ENCODE measurements around the gene PRDM10.
"Not testable (repeated sequence)": the region's sequence is repeated elsewhere in the genome, so short reads cannot be mapped to it uniquely, and the experiment has no call there.

The PRDM10 gene

GRCh38 chr11:129910360-129910759 is 92.3 kb downstream of the PRDM10 start:
- TF ChIP-seq GATA1 (IDR thresholded peaks at IDR 0.05; ENCODE audit: low read depth, low read length) (no peak), POLR2A (IDR thresholded peaks at IDR 0.05; ENCODE audit: low read length) (no peak)
- no peak for DNase-seq

DNA sequence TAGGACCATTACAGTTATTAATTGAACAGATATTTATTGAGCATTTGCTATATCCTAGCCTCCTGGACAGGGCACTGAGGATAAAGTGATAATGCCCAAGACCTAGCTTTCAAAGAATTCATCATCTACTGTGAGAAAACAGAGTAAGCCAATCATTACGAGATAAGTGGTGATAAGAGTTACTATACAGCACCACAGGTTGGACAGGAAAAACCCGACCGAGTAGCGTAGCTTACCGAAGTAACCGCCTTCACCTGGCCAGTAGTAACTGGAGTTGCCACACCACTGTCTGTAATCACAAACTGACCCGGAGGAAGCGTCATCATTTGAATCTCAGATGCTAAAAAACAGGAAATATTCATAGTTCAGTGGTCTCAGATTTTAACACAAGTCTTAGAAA is 97.2 kb downstream of the PRDM10 start:
- no peak for TF ChIP-seq POLR2A (IDR thresholded peaks at IDR 0.05; ENCODE audit: low read length)
- no peak for TF ChIP-seq GATA1 (IDR thresholded peaks at IDR 0.05; ENCODE audit: low read depth, low read length)
- DNase-seq = no peak

DNA sequence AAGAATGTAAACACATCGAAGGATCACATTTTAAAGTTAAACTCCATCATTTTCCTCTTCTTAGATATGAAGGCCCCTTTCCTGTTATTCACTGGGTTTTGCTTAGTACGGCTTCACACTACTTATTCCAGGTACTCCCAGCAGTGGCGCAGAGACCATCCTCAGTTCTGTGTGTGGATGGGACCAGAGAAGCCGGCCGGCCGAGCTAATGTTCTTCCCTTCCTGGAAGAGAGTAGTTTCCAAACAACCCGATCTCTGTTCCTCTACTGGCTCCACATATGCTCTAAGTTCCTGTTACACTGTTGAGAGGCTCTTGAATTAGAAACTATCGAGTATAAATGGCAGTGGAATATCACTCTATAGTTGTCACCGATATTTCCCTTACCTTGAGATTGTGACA is 106.6 kb downstream of the PRDM10 start:
- peak in 1 of 2 experiments; percentile 41 for DNase-seq
- no peak for TF ChIP-seq POLR2A (IDR thresholded peaks at IDR 0.05; ENCODE audit: low read length)
- TF ChIP-seq GATA1 (IDR thresholded peaks at IDR 0.05; ENCODE audit: low read depth, low read length) = no peak

DNA sequence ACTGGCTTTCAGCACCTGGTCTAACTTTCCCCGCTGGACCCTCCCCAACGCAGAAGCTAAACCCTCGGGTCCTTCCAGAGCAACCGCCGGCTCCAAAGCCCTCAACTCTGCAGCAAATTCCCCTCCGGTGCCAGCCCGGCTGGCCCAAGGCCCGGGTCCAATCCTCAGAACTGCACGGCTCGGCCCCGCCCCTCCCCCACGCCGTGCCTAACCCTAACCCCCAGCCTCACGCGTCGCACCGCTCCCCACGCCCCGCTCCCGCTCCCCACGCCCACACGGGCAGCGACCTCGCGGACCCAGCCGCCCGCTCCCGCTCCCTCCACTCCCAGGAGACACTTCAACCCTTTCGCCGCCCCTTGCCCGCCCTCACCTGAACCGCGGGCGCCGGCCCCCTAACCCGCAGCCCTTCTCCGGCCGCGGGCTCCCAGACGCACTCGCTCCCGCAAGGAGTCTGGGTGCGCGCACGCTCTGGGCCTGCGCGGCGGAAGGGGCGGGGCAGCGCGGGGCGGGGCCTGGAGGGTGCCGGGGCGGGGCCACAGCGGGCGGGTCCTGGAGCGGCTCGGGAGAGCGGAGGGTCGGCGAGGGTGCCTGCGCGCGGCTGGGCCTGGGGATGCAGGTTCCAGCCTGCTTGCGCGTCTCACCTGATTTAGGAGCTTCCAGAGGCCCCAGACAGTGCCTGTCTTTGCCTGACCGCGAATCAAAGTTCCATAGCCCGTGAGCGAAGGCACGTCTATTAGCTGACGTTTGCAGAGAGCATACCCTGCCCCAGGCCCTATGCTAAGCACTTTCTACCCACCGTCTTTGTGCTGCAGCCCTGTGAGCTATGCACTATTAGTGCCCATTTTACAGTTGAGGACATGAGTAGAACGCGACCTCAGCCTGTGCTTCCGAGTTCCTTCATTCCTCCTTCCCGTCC is 107.3 kb downstream of the PRDM10 start, which contains the start of gene NFRKB:
Gene NFRKB, minus strand, starts transcription at position 453 of the 916 bp plus-strand sequence. CDS start 2,729 bp downstream, outside the sequence.
- TF ChIP-seq GATA1 (IDR thresholded peaks at IDR 0.05; ENCODE audit: low read depth, low read length) (no peak), POLR2A (IDR thresholded peaks at IDR 0.05; ENCODE audit: low read length) (peak; percentile 27)
- DNase-seq = peak; percentile 88 to 92

DNA sequence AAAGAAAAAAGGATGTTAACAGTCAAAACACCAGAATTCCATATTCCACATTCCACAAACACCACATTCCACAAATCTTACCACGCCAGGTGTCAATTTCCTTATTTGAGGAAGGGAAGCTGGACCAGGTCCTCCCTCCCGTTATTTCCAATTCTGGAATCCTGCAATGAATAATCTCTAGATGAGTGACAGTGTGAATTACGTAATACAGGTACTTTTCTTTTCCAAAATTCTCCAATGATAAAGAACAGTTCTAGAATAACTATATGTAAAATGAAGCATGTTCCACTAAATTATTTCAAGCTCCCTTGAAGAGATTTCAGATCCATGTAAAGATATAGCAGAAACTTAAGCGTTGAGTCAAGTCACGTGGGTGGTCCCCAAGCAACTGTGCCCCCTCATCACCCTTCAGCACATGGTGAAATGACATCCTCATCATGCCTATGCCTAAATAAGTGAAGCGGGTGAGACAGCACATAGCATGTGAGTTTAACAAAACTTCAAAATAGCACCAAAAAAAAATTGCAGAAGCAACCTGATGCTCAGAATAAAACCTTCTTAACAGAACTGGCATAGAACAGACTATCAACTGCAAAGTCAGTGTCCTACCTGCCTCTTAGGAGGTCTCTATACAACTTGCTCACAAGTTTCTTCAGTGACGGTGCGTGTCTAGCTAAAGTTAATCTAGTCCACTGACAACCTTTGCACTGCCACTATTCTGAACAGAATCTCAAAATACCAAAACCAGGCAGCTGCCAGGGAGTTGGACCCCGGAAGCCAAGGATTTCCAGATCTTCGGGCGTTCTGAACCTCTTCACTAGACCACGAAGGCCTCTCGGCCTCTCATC is 108.1 kb downstream of the PRDM10 start:
- DNase-seq = peak; percentile 55 to 58
- TF ChIP-seq GATA1 (IDR thresholded peaks at IDR 0.05; ENCODE audit: low read depth, low read length) = no peak
- TF ChIP-seq POLR2A (IDR thresholded peaks at IDR 0.05; ENCODE audit: low read length) = no peak

DNA sequence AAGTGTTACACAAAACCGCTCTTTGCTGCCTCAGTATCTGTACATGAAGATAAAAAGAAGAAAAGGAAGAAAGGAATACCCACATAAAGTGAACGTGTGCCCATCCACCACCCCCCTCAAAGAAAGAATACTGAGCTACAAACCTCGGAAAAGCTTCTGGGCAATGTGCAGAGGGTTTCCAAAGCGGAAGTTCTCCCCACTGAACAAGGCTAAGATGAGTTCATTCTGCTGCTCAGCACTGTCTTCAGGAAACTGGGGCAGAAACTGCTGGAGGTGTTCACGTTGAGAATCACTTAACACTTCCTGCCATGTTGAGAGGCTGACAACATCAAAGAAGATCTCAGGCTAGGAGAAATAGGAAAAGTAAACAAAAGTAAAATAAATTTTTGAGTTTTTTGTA is 114.2 kb downstream of the PRDM10 start:
- TF ChIP-seq GATA1 (IDR thresholded peaks at IDR 0.05; ENCODE audit: low read depth, low read length) = no peak
- TF ChIP-seq POLR2A (IDR thresholded peaks at IDR 0.05; ENCODE audit: low read length) = no peak
- no peak for DNase-seq

- no peak for DNase-seq
- TF ChIP-seq POLR2A (IDR thresholded peaks at IDR 0.05; ENCODE audit: low read length) = no peak
- no peak for TF ChIP-seq GATA1 (IDR thresholded peaks at IDR 0.05; ENCODE audit: low read depth, low read length)
Observed at GRCh38 chr11:129885381-129885780, 117.3 kb downstream of the PRDM10 start.

- TF ChIP-seq POLR2A (IDR thresholded peaks at IDR 0.05; ENCODE audit: low read length) (no peak), GATA1 (IDR thresholded peaks at IDR 0.05; ENCODE audit: low read depth, low read length) (no peak)
- DNase-seq = no peak
Observed at GRCh38 chr11:129884581-129884980, 118.1 kb downstream of the PRDM10 start.

GRCh38 chr11:129881570-129882170 is 121.0 kb downstream of the PRDM10 start:
- TF ChIP-seq POLR2A (IDR thresholded peaks at IDR 0.05; ENCODE audit: low read length) = no peak
- TF ChIP-seq GATA1 (IDR thresholded peaks at IDR 0.05; ENCODE audit: low read depth, low read length) = no peak
- peak; percentile 25 to 43 for DNase-seq

DNA sequence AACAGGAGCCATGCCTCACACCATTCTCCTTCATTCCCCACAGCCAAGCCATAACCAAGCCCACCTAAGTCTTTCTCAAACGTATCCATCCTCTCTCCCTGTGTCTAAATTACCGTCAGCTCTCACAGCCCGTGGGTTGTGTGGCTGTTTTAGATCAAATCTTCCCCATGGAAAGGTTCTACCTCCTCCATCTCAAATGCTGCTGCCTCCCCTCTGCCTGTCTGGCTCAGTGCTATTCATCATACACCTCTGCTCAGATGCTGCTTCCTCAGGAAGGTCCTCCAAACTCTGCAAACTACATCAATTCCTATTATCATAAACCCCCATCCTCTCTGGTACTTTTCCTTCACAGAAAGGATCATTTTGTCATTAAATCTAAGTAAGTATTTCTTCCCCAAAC is 122.3 kb downstream of the PRDM10 start:
- no peak for TF ChIP-seq POLR2A (IDR thresholded peaks at IDR 0.05; ENCODE audit: low read length)
- DNase-seq = no peak

DNA sequence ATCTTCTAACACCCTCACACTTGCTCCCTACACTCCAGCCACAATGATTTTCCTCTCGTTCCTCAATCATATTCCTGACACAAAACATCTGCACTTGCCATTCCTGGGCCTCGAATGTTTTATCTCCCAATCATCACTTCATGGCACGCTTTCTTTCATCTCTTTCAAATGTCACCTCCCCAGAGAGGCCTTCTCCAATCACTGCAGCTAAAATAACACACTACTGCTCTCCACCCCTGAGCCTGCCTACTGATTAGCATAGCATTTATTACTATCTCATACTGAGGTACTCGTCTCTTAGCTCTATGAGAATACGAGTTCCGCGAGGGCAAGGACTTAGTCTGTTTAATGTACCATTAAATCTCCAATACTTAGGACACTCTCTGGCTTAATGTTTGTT is 130.7 kb downstream of the PRDM10 start:
- TF ChIP-seq POLR2A (IDR thresholded peaks at IDR 0.05; ENCODE audit: low read length) = no peak
- TF ChIP-seq GATA1 (IDR thresholded peaks at IDR 0.05; ENCODE audit: low read depth, low read length) = no peak
- no peak for DNase-seq

- not testable (repeated sequence) for DNase-seq
Observed at GRCh38 chr11:129868626-129869025, 134.0 kb downstream of the PRDM10 start.

GRCh38 chr11:129866311-129866710 is 136.3 kb downstream of the PRDM10 start:
- TF ChIP-seq GATA1 (IDR thresholded peaks at IDR 0.05; ENCODE audit: low read depth, low read length) (no peak), POLR2A (IDR thresholded peaks at IDR 0.05; ENCODE audit: low read length) (no peak)
- no peak for DNase-seq

DNA sequence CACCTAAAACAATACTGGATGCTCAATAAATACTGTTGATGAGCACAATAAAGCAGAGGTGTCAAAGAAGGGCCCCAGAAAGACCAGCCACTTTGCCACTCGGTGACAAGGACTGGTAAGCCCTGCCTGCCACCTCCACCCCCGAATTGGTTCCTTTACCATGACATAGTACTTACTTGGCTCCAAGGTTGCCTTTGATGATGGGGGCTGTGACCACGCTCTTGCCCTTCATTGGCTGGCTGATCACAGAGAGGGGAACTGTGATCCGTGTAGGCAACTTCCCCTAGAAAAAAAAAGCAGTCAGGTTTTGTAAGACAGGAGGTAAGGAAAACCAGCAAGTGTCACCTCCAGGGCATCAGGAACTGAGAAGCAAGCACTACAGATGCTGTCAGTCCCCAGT is 136.9 kb downstream of the PRDM10 start:
- TF ChIP-seq GATA1 (IDR thresholded peaks at IDR 0.05; ENCODE audit: low read depth, low read length) (no peak), POLR2A (IDR thresholded peaks at IDR 0.05; ENCODE audit: low read length) (no peak)
- no peak for DNase-seq

Measured in erythroblast (primary cell).